Heart left ventricle (tissue), 13 donors: ENCODE data around the gene RWDD1.

Source experiments
- CTCF ChIP-seq, 12 donors: fragments of 200-600 bp; sonication (generic) in 4 of 12; IDR thresholded peaks; one replicate each; pipeline versions ENCODE4 v1.5.0 to v1.8.0; 2018 to 2022; ENCODE audit warnings: antibody characterized with exemption in 12 of 12, mild to moderate bottlenecking in 5 of 12
- POLR2A ChIP-seq, 2 donors: fragments of 450-650 bp; IDR thresholded peaks; one replicate each; pipeline ENCODE4 v1.6.1; 2017; ENCODE audit warnings: antibody characterized with exemption in 2 of 2, mild to moderate bottlenecking in 2 of 2, moderate library complexity in 2 of 2
- donor health status: ischemic (EF 13 %, LVEDD 7.1; RV severe dilation, severe dysfunction).
- donor health status: DM: no; HTN: yes; CAD: no.
- donor health status: DM: no; HTN: no; CAD: no.
- donor health status: ischemic (EF 25% LVEDD 6.9; RV normal size, moderate dysfunction).
- donor health status: ischemic (EF 25% LVEDD 5.7; RV mildly dilated, moderate dysfunction).
- donor health status: ischemic (EF 35%, LVEDD 5.7; RV mildly dilated, moderate dysfunction).
- donor health status: nonischemic (EF 11% LVEDD 7.7; RV severe dilation, severe dysfunction).
- donor health status: DM: yes; HTN: yes; CAD: no.
- donor health status: PGD.
- donor health status: ischemic (EF 29% LVEDD 5.4; RV normal size, mild dysfunction).
- donor health status: nonischemic (EF 23%, LVEDD 6.1; RV moderate dilation, normal function).

DNA sequence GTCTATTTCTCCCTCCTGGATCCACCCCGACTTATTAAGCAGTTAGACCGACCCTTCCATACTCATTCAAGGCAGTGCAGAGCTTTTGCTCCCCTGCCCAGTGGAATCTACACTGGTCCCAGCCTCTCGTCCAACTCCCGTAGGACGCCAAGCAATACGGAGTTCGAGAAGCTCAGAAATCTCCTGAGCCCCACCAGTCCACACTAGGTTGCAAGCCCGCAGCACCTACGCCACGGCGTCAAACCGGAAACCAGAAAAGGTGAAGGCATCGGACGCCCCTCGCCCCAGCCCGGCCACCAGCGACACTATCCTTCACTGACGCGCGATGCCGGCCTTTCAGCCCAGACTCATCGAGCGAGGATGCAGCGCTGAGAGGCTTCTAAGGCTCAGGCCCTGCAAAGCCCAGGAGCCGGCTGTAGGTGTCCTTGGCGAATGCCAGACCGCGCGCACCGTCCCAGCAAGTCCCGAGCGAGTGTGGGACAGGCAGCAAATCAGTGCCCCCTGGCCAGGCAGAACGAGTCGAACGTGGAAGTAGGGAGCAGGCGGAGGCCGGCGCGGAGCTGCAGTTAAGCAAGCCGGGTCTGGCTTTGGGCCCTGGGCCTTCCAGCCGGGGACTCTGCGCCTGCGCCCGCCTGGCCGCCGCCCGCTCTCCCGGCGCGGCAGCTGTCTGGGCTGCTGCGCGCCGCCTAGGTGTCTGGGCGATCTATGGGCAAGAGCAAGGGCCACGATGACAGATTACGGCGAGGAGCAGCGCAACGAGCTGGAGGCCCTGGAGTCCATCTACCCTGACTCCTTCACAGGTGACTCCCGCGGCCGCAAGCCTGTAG, at the start of gene RWDD1:
- TF ChIP-seq CTCF (IDR thresholded peaks at IDR 0.05) (peak in 1 of 12 donors; percentile 25), POLR2A (IDR thresholded peaks at IDR 0.05) (peak; percentile 15 to 84)
